HCT116 (cell line): Measurements from ENCODE around the gene KCNQ4.

Experiments used
- FOSL1 ChIP-seq: IDR thresholded peaks from 2 replicates; pipeline ENCODE4 v1.6.1; 2012; ENCODE audit warnings: low read depth
- POLR2A ChIP-seq: IDR thresholded peaks from 2 replicates; pipeline ENCODE4 v1.7.0; 2011; ENCODE audit warnings: borderline replicate concordance; ENCODE audit not compliant: insufficient read depth, insufficient read length; ENCODE audit errors: extremely low read depth
- TF ChIP-seq, protein P1 (sequence below): IDR thresholded peaks from 2 replicates; pipeline ENCODE4 v1.6.1; 2012; ENCODE audit warnings: low read depth
- TF ChIP-seq, protein P2 (sequence below), 3 experiments: fragments of 200-600 bp in 1 of 3; sonication (generic) in 1 of 3; IDR thresholded peaks in 2 of 3; conservative IDR thresholded peaks in 1 of 3; 2 replicates each; pipeline ENCODE4 v1.5.1; 2012 to 2017; ENCODE audit warnings: low read depth in 2 of 3, low read length in 2 of 3, antibody characterized with exemption in 1 of 3, borderline replicate concordance in 1 of 3, control low read depth in 1 of 3, mild to moderate bottlenecking in 1 of 3, mixed read lengths in 1 of 3, mixed run types in 1 of 3, moderate library complexity in 1 of 3; ENCODE audit not compliant: insufficient read depth in 1 of 3

DNA sequence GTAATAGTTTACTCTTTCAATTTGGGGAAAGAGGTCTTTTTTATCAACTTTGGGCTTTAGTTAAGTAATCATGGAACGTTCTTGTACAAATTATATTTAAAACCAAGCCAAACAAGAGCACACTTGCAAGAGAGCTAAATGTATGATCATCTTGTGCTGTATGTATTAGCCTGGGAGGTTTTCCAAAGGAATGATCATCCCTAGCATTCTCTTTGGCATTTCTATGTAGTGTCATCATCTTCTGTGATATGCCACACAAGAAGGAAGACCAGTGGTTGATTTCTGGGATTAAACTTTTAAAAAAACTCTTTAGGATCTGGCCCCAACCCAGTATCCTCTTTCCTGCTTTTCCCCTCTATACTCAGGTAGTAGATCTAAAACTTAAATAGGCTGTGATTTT, 38.4 kb upstream of the KCNQ4 start:
- TF ChIP-seq, protein P1, sequence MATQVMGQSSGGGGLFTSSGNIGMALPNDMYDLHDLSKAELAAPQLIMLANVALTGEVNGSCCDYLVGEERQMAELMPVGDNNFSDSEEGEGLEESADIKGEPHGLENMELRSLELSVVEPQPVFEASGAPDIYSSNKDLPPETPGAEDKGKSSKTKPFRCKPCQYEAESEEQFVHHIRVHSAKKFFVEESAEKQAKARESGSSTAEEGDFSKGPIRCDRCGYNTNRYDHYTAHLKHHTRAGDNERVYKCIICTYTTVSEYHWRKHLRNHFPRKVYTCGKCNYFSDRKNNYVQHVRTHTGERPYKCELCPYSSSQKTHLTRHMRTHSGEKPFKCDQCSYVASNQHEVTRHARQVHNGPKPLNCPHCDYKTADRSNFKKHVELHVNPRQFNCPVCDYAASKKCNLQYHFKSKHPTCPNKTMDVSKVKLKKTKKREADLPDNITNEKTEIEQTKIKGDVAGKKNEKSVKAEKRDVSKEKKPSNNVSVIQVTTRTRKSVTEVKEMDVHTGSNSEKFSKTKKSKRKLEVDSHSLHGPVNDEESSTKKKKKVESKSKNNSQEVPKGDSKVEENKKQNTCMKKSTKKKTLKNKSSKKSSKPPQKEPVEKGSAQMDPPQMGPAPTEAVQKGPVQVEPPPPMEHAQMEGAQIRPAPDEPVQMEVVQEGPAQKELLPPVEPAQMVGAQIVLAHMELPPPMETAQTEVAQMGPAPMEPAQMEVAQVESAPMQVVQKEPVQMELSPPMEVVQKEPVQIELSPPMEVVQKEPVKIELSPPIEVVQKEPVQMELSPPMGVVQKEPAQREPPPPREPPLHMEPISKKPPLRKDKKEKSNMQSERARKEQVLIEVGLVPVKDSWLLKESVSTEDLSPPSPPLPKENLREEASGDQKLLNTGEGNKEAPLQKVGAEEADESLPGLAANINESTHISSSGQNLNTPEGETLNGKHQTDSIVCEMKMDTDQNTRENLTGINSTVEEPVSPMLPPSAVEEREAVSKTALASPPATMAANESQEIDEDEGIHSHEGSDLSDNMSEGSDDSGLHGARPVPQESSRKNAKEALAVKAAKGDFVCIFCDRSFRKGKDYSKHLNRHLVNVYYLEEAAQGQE, result no peak
- TF ChIP-seq, protein P2, sequence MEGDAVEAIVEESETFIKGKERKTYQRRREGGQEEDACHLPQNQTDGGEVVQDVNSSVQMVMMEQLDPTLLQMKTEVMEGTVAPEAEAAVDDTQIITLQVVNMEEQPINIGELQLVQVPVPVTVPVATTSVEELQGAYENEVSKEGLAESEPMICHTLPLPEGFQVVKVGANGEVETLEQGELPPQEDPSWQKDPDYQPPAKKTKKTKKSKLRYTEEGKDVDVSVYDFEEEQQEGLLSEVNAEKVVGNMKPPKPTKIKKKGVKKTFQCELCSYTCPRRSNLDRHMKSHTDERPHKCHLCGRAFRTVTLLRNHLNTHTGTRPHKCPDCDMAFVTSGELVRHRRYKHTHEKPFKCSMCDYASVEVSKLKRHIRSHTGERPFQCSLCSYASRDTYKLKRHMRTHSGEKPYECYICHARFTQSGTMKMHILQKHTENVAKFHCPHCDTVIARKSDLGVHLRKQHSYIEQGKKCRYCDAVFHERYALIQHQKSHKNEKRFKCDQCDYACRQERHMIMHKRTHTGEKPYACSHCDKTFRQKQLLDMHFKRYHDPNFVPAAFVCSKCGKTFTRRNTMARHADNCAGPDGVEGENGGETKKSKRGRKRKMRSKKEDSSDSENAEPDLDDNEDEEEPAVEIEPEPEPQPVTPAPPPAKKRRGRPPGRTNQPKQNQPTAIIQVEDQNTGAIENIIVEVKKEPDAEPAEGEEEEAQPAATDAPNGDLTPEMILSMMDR (IDR thresholded peaks at IDR 0.05 in 2 of 3, conservative IDR thresholded peaks at IDR 0.05 in 1 of 3; ENCODE audit: borderline replicate concordance in 1 of 3, insufficient read depth in 1 of 3, low read depth in 2 of 3, low read length in 2 of 3), result no peak
- TF ChIP-seq FOSL1 (no peak), POLR2A (no peak)
